HL-60/S4 treated with phorbol 12-myristate 13-acetate at 8.2 ng/mL for 4 days and 3 days (cell line): ENCODE data around the gene KRTAP10-2.
"Not testable (repeated sequence)": the region's sequence is repeated elsewhere in the genome, so short reads cannot be mapped to it uniquely, and the experiment has no call there.

Experiments
- in situ Hi-C: fragments of 300-500 bp; cut with MboI; formaldehyde crosslinking; loops from 2 replicates; pipeline ENCODE4 v1.15.0; 2022; ENCODE audit warnings: low sequenced_read_pairs

Gene KRTAP10-2

DNA sequence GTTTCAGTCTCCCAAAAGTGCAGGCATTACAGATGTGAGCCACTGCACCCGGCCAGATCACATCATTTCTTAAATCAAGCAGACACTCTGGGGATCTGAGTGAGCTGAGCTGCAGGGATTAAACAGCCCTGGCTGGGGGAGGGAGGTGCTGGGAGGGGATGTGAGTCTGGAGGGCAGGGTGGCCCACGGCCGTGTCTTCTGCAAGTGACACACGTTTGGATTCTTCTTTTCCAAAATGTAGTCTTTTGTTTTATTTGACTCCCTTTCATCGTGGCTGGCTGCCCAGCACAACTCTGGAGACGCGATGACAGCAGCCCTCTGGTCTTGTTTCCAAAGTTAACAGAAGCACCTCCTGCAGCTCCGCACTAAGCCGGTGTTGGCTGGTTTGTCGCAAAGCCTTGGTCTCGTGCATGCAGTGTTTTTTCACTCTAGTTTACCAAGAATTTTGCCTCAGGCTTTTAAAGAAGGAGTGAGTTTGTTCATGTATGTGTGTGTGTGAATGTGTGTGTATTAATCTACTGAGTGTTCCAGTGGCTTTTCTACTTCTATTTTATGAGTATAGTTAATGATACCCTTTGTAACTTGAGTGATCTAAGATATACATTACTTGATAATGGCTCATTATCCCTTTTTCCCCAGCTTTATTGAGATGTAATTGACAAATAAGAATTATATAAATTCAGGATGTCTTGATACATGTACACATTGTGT is 31.9 kb upstream of the KRTAP10-2 start:
- in situ Hi-C loops: no loop called here

GRCh38 chr21:44582055-44582454 is 30.8 kb upstream of the KRTAP10-2 start:
- in situ Hi-C loops: no loop called here

- in situ Hi-C loops: no loop called here
These were observed 29.9 kb upstream of the KRTAP10-2 start for GRCh38 chr21:44581158-44581557.

DNA sequence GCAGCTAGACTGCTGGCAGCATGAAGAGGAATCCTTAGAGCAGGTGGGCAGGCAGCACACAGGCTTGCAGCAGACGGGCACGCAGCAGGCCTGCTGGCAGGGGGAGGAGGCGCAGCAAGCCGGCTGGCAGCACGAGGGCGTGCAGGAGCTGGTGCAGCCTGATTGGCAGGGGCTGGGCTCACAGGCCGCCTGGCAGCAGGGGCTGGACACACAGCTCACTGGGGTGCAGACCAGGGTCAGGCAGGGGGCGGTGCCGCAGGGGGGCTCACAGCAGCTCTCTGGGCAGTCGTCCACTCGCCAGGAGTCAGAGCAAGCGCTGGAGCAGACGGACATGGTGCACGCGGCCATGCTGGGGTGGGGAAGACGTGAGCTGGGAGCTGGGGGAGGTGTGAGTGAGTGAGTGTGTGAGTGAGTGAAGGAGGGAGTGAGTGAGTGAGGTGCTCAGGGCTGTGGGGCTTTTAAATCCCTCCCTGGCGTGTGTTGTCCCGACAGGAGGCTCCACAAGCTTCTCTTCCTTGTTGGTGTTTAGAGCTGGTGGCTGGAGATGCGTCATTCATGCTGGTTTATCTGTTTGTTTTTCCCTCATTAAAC is 29.0 kb upstream of the KRTAP10-2 start, which contains the start of gene KRTAP10-5:
Gene KRTAP10-5 (minus strand): TSS at position 374 of the 591 bp plus-strand sequence. CDS start 26 bp downstream, at position 348.
- in situ Hi-C loops: not testable (repeated sequence)

DNA sequence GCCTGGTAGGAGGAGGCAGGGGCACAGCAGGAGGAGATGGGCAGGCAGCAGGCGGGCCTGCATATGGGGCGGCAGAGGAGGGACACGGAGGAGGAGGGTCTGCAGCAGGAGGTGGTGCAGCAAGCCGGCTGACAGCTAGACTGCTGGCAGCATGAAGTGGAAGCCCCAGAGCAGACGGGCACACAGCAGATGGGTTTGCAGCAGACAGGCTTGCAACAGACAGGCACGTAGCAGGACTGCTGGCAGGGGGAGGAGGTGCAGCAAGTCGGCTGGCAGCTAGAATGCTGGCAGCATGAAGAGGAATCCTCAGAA is 28.5 kb upstream of the KRTAP10-2 start:
- in situ Hi-C loops: no loop called here

- in situ Hi-C loops: no loop called here
These were observed 27.9 kb upstream of the KRTAP10-2 start for GRCh38 chr21:44579056-44579832.

DNA sequence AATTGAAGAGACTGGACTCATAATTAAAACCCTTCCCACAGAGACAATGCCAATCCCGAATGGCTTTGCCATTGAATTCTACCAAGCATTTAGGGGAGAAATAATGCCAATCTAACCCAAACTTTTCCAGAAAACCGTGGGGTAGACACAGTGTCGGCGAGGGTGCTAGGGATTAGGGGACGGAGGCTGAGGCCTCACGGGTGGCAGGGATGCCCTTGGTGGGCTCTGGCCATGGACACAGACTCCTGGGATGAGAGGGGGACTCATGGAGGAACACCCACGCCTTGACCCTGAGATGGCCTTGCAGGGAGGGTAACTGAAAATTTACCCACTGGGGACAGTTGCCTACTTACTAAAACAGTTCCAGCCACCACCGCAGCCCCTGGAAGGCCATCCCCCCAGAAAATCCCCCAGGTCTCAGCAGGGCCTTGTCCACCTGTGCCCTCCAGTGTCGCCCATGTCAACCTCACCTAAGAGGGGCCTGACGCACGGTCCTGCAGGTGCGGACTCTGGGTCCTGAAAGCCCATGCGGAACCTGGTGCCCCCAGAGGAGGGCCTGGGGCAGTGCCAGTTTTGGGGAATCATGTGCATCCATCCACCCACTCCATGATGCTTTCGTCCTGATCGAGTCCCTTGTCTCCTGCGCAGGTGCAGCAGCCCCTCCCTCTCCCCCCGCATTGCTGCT is 27.2 kb upstream of the KRTAP10-2 start:
- in situ Hi-C loops: no loop called here

DNA sequence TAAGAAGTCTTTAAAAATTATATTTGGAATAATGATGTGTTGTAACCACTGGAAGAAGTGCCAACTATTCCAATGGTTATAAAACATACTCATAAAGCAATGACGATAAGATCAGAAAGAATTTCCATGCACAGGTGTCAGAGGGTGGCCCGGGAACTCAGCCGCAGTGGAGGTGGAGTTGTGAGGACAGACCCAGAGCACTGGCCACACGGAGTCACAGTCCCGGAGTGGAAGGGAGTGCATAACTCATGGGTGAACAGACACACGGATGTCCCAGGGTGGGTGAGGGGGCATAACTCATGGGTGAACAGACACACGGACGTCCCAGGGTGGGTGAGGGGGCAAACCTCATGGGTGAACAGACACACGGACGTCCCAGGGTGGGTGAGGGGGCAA is 24.7 kb upstream of the KRTAP10-2 start:
- in situ Hi-C loops: no loop called here

- in situ Hi-C loops: no loop called here
These were observed 24.2 kb upstream of the KRTAP10-2 start for GRCh38 chr21:44575307-44576024.

GRCh38 chr21:44574457-44575306 is 23.4 kb upstream of the KRTAP10-2 start:
- in situ Hi-C loops: no loop called here

GRCh38 chr21:44573630-44574456 is 22.5 kb upstream of the KRTAP10-2 start, which contains the start of gene KRTAP10-4:
Gene KRTAP10-4 (plus strand): TSS chr21:44573729. CDS start chr21:44573759, 30 bp downstream.
- in situ Hi-C loops: not testable (repeated sequence)

DNA sequence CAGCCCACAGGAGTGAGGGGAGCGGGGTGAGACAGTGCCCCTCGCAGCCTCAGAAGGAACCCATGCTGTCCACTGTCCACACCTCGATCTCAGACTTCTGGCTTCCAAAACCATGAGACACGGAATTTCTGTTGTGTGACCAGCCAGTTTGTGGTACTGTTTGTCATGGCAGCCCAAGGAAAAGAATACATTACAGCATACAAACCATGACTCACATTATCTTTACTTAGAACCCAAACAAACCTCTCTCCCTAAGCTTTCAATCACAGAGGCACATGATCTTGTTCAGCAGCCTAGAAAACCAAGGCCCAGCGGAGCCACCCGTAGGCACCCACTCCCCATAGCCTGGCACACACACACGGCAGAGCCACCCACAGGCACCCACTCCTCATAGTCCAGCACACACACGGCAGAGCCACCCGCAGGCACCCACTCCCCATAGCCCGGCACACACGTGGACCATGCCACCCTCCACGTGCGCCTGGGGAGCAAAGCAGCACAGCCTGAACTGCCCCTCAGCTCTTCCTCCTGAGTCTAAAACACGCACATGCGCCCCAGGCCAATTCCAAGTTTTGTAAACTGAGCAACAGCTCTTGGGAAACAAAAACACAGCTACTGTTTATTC is 21.8 kb upstream of the KRTAP10-2 start:
- in situ Hi-C loops: no loop called here

GRCh38 chr21:44571844-44572782 is 20.8 kb upstream of the KRTAP10-2 start:
- in situ Hi-C loops: no loop called here

GRCh38 chr21:44571296-44571695 is 20.0 kb upstream of the KRTAP10-2 start:
- in situ Hi-C loops: no loop called here

DNA sequence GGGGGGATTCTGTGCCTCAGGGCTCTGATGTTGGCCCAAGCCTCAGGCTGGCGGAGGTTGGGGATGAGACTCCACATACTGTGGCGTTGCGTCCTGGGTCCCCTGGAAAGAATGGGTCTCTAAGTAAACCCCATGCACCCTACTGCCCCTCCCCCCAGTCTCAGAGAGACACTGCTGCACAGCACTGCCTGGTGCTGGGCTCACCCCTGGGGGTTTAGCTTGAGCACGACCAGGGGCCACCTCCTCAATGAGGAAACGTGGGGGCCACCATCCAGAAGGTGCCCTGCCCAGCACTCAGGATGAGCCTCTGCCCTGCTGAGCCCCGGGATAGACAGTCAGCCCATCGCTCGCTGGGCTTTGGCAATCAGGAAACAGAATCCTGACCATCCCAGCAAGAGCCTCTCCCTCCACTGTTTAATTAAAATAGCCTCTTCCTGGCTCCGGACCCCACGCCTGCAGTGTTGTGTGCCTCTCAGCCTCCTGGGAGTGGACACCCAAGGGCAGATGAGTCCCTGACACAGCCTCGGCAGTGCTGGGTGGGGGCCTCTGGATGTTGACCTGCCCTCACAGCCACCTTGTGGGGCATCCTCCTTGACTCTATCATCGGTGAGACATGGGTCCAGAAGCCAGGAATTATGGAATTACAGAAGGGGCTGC is 18.7 kb upstream of the KRTAP10-2 start:
- in situ Hi-C loops: no loop called here

GRCh38 chr21:44568667-44569556 is 17.6 kb upstream of the KRTAP10-2 start:
- in situ Hi-C loops: no loop called here
